Measurements from ENCODE around the gene CRAMP1. TPM values are rescaled to one million over a fixed set of nuclear protein-coding genes. Genes with fewer than 3 reads are reported as not detected.
"Not testable (repeated sequence)": the region's sequence is repeated elsewhere in the genome, so short reads cannot be mapped to it uniquely, and the experiment has no call there.

CRAMP1 gene
- polyA plus RNA-seq, 2 of the 4 experiments (the other 2 are of a cell fraction) = 6.5 to 9.1 TPM

DNA sequence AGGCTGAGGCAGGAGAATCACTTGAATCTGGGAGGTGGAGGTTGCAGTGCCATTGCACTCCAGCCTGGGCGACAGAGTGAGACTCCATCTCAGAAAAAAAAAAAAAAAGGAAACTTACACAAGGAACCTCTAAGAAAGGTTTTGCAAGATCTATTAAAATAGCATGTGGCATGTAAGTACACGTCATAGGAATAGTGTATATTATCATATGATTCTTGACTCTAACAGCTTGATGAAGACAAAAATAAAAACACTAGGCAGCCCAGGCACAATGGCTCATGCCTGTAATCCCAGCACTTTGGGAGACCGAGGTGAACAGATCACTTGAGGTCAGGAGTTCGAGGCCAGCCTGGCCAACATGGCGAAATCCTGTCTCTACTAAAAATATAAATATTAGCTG lies 16.6 kb upstream of the CRAMP1 start:
- ATAC-seq; DNase-seq (ENCODE audit: low read depth in 1 of 2, low spot score in 1 of 2); CTCF ChIA-PET; FAIRE-seq; H3K4me2 ChIP-seq; H3K9me3 ChIP-seq; POLR2A ChIA-PET; H3K27ac ChIP-seq; H3K4me1 ChIP-seq; H3K4me3 ChIP-seq: not testable (repeated sequence)
- WGBS (ENCODE audit: missing lambda C conversion rate) = 85% methylated on average over 5 of the region's 5 CpGs

- POLR2A ChIA-PET = no interaction called here
- CTCF ChIA-PET = interaction anchor here (0.5 to 1.1 kb wide), 4 partner anchors 13 to 615 kb away, joined by 3 to 4 read pairs (median 3); partner anchors contain the start of genes MAPK8IP3 and SOX8
- FAIRE-seq (no peak), DNase-seq (ENCODE audit: low read depth in 1 of 2, low spot score in 1 of 2) (no peak), ATAC-seq (no peak)
- H3K9me3 ChIP-seq = no peaks in the 10 kb centered on the region
- no peak overlapping the region for H3K4me3 ChIP-seq
- no peak for TF ChIP-seq BHLHE40 (IDR thresholded peaks at IDR 0.05; ENCODE audit: low read depth, low read length)
- no peak for TF ChIP-seq MYC (IDR thresholded peaks at IDR 0.05; ENCODE audit: borderline replicate concordance, low read length)
- no peak for TF ChIP-seq ZC3H11A (IDR thresholded peaks at IDR 0.05)
- no peak for TF ChIP-seq TFCP2L1 (CRISPR knock-in tag; IDR thresholded peaks at IDR 0.05)
- TF ChIP-seq EHF (CRISPR knock-in tag; IDR thresholded peaks at IDR 0.05) = no peak
- TF ChIP-seq HOXB13 (CRISPR knock-in tag; IDR thresholded peaks at IDR 0.05; ENCODE audit: low read depth) = no peak
- no peak for TF ChIP-seq ELK1 (IDR thresholded peaks at IDR 0.05; ENCODE audit: low read depth, low read length)
- TF ChIP-seq HDAC2 (IDR thresholded peaks at IDR 0.05) = no peak
- no peak for TF ChIP-seq MAZ (IDR thresholded peaks at IDR 0.05; ENCODE audit: borderline replicate concordance, low read depth, low read length)
- TF ChIP-seq, protein P1, sequence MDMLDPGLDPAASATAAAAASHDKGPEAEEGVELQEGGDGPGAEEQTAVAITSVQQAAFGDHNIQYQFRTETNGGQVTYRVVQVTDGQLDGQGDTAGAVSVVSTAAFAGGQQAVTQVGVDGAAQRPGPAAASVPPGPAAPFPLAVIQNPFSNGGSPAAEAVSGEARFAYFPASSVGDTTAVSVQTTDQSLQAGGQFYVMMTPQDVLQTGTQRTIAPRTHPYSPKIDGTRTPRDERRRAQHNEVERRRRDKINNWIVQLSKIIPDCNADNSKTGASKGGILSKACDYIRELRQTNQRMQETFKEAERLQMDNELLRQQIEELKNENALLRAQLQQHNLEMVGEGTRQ (IDR thresholded peaks at IDR 0.05) = no peak
- TF ChIP-seq, protein P2, sequence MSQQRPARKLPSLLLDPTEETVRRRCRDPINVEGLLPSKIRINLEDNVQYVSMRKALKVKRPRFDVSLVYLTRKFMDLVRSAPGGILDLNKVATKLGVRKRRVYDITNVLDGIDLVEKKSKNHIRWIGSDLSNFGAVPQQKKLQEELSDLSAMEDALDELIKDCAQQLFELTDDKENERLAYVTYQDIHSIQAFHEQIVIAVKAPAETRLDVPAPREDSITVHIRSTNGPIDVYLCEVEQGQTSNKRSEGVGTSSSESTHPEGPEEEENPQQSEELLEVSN (IDR thresholded peaks at IDR 0.05; ENCODE audit: borderline replicate concordance, low read depth) = no peak
- no peak for TF ChIP-seq CEBPB (IDR thresholded peaks at IDR 0.05)
- no peak for TF ChIP-seq NR3C1 (IDR thresholded peaks at IDR 0.05)
- no peak for TF ChIP-seq ZSCAN20 (CRISPR knock-in tag; IDR thresholded peaks at IDR 0.05)
- TF ChIP-seq ESRRA (IDR thresholded peaks at IDR 0.05; ENCODE audit: borderline replicate concordance, low read length) = no peak
- no peak for TF ChIP-seq RFX5 (IDR thresholded peaks at IDR 0.05)
- no peak for TF ChIP-seq HOXA7 (CRISPR knock-in tag; IDR thresholded peaks at IDR 0.05)
- H3K4me2 ChIP-seq = no peak overlapping the region
- WGBS (ENCODE audit: missing lambda C conversion rate) = 91% methylated on average over 12 of the region's 12 CpGs
- no peaks in the 10 kb centered on the region for H3K4me1 ChIP-seq
- no peak overlapping the region for H3K27ac ChIP-seq
These were observed 15.6 kb upstream of the CRAMP1 start for GRCh38 chr16:1596516-1596915.

DNA sequence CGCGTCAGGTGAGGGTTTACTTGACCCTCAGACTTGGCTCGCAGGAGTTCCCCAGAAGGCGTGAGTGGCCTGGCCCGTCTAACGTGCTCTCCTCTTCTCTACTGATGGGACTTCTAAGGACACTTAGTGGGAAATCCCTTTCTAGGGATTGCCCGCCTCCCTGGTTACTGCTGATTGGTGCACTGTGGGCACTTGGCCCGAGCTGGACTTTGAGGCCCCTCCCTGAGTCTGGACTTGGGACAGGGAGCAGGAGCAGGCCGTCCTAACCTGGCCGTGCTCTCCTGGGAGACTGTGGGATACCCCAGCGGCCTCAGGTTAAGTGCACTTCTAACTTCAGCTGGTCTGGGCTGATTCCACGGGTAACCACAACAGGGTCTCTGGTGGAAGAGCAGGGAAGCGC lies 15.0 kb upstream of the CRAMP1 start:
- DNase-seq (ENCODE audit: low read depth in 1 of 2, low spot score in 1 of 2) = no peak
- Histone ChIP-seq H3K4me3 (no peak overlapping the region), H3K4me1 (no peaks in the 10 kb centered on the region), H3K4me2 (no peak overlapping the region), H3K27ac (no peak overlapping the region), H3K9me3 (no peaks in the 10 kb centered on the region)
- no peak for TF ChIP-seq HOXB13 (CRISPR knock-in tag; IDR thresholded peaks at IDR 0.05; ENCODE audit: low read depth)
- TF ChIP-seq ZC3H11A (IDR thresholded peaks at IDR 0.05) = no peak
- no peak for TF ChIP-seq FOXS1 (CRISPR knock-in tag; IDR thresholded peaks at IDR 0.05)
- no peak for TF ChIP-seq MAX (IDR thresholded peaks at IDR 0.05)
- no peak for TF ChIP-seq BHLHE40 (IDR thresholded peaks at IDR 0.05; ENCODE audit: low read depth, low read length)
- no peak for TF ChIP-seq POLR2A (IDR thresholded peaks at IDR 0.05; ENCODE audit: low read length)
- no peak for TF ChIP-seq CEBPB (IDR thresholded peaks at IDR 0.05)
- TF ChIP-seq HEYL (CRISPR knock-in tag; IDR thresholded peaks at IDR 0.05) = no peak
- TF ChIP-seq FOSL2 (IDR thresholded peaks at IDR 0.05) = no peak
- TF ChIP-seq FOSL2 (CRISPR knock-in tag; IDR thresholded peaks at IDR 0.05) = no peak
- TF ChIP-seq JUNB (IDR thresholded peaks at IDR 0.05) = no peak
- TF ChIP-seq POLR2AphosphoS2 (conservative IDR thresholded peaks at IDR 0.05; ENCODE audit: low read length) = no peak
- TF ChIP-seq BCL3 (IDR thresholded peaks at IDR 0.05) = no peak
- TF ChIP-seq, protein P3, sequence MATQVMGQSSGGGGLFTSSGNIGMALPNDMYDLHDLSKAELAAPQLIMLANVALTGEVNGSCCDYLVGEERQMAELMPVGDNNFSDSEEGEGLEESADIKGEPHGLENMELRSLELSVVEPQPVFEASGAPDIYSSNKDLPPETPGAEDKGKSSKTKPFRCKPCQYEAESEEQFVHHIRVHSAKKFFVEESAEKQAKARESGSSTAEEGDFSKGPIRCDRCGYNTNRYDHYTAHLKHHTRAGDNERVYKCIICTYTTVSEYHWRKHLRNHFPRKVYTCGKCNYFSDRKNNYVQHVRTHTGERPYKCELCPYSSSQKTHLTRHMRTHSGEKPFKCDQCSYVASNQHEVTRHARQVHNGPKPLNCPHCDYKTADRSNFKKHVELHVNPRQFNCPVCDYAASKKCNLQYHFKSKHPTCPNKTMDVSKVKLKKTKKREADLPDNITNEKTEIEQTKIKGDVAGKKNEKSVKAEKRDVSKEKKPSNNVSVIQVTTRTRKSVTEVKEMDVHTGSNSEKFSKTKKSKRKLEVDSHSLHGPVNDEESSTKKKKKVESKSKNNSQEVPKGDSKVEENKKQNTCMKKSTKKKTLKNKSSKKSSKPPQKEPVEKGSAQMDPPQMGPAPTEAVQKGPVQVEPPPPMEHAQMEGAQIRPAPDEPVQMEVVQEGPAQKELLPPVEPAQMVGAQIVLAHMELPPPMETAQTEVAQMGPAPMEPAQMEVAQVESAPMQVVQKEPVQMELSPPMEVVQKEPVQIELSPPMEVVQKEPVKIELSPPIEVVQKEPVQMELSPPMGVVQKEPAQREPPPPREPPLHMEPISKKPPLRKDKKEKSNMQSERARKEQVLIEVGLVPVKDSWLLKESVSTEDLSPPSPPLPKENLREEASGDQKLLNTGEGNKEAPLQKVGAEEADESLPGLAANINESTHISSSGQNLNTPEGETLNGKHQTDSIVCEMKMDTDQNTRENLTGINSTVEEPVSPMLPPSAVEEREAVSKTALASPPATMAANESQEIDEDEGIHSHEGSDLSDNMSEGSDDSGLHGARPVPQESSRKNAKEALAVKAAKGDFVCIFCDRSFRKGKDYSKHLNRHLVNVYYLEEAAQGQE (IDR thresholded peaks at IDR 0.05) = no peak
- no peak for TF ChIP-seq NR3C1 (IDR thresholded peaks at IDR 0.05)
- TF ChIP-seq HOXB5 (CRISPR knock-in tag; IDR thresholded peaks at IDR 0.05) = no peak
- no peak for TF ChIP-seq CBX8 (IDR thresholded peaks at IDR 0.05)
- ChIA-PET POLR2A (no interaction called here), CTCF (interaction anchor here (0.5 to 1.1 kb wide), 4 partner anchors 12 to 616 kb away, joined by 3 to 4 read pairs (median 3); partner anchors contain the start of genes MAPK8IP3 and SOX8)
- peak; percentile 35 to 69; a peak in 4 of 6 replicates for ATAC-seq
- WGBS (ENCODE audit: missing lambda C conversion rate) = 89% methylated on average over 13 of the region's 13 CpGs
- FAIRE-seq = no peak
